HL-60/S4 treated with retinoic acid at 250 ng/mL for 4 days and 3 days (cell line): ENCODE measurements around the gene DDX52.
"Not testable (repeated sequence)": the region's sequence is repeated elsewhere in the genome, so short reads cannot be mapped to it uniquely, and the experiment has no call there.

Source experiments
- in situ Hi-C: fragments of 300-500 bp; cut with MboI; formaldehyde crosslinking; loops from 2 replicates; pipeline ENCODE4 v1.7.0; 2022; ENCODE audit warnings: low sequenced_read_pairs

DDX52 gene, protein sequence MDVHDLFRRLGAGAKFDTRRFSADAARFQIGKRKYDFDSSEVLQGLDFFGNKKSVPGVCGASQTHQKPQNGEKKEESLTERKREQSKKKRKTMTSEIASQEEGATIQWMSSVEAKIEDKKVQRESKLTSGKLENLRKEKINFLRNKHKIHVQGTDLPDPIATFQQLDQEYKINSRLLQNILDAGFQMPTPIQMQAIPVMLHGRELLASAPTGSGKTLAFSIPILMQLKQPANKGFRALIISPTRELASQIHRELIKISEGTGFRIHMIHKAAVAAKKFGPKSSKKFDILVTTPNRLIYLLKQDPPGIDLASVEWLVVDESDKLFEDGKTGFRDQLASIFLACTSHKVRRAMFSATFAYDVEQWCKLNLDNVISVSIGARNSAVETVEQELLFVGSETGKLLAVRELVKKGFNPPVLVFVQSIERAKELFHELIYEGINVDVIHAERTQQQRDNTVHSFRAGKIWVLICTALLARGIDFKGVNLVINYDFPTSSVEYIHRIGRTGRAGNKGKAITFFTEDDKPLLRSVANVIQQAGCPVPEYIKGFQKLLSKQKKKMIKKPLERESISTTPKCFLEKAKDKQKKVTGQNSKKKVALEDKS

DNA sequence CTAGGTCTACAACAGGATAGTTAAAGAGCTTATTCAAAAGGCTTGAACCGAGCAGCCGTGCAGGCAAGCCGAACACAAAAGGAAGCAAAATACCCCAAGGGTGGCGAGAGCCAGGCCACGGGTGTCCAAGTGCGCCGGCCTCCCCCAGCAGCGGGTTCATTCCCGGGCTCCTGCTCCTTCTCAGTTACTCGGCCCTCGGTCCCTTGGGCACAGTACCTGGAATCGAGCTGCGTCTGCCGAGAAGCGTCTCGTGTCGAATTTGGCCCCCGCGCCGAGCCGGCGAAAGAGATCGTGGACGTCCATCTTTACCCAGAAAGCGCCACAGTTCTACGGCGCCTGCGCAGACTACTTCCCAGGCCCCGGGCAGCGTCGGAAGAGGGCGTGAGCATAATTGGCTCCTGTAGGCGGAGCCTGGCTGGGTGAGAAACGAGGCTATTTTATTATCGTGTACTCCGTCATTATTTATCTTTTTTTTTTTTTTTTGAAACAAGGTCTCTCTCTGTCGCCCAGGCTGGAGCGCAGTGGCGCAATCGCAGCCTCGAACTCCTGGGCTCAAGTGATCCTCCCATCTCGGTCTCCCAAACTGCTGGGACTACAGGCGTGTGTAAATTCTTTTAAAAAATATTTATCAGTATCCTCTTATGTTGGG, at the start of gene DDX52:
Gene DDX52, minus strand, starts transcription at position 329 of the 649 bp plus-strand sequence. Its CDS starts 26 bp downstream, at position 303.
- in situ Hi-C loops: no loop called here

GRCh38 chr17:37691807-37692206, 48.6 kb upstream of the DDX52 start:
- in situ Hi-C loops: loop anchor here (10.0 kb wide), 1 partner anchor 113 kb away; no protein-coding TSS in a partner anchor

DNA sequence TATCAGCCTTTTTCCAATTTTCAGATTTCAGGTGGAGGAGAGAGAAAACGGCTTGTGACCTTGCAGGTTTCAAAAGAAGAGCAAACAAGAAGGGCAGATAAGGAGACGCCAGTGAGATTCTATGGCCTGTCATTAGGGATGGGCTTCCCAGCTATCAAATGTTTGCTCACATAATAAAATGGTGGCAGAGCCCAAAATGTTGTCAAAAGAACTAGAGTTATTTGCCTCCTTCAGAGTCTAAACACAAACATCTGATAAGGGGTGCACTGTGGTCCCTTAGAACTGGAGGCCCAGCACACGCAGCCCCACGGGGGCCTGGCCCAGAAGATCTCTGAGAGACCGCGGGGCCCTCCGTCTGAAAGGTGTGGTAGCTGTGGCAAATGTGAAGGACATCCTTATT, 46.1 kb upstream of the DDX52 start:
- in situ Hi-C loops: no loop called here

DNA sequence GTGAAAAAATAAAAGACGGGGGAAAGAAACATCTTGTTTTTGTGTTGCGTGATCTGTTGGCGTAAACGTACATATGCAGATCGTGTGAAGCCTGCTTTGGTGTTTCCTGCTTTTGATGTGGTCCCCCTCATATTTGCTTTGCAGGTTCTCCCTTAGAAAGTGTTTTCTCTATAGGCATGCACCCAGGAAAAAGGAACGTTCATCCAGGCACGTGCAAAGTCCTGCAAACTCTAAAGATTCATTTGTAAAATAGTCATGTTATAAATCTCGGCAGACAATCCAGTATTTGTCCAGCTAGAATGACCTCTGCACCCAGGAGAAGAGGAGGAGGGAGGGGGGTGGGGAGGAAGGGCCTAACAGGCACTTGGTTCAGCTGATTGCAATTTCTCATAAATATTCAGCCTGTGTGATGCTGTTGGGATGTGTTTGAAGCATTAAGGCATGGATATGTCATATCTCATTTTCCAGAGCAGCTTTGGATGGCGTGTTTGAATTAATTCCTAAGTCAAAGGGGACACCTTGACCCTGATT, 40.3 kb upstream of the DDX52 start:
- in situ Hi-C loops: no loop called here

- in situ Hi-C loops: no loop called here
Observed at GRCh38 chr17:37682007-37682406, 38.8 kb upstream of the DDX52 start.

GRCh38 chr17:37679995-37680394, 36.7 kb upstream of the DDX52 start:
- in situ Hi-C loops: not testable (repeated sequence)

DNA sequence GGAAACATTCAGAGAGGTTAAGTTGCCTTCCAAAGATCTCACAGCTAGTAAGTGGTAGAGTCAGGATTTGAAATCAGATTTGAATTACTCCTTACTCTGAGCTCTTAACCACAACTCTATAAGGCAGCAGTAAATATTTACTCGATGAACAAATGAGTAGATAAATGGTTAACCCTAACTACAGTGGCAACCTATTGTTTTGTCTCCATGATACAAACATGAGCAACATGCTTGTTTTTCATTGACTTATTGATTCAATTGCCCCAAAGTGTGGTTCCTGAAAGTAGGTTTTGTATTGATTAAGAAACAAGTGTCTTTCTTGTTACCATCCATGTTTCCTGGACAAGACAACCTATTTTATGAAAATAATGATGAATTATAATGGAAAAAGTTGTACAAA, 34.8 kb upstream of the DDX52 start:
- in situ Hi-C loops: no loop called here

GRCh38 chr17:37677021-37677420, 33.8 kb upstream of the DDX52 start:
- in situ Hi-C loops: no loop called here

DNA sequence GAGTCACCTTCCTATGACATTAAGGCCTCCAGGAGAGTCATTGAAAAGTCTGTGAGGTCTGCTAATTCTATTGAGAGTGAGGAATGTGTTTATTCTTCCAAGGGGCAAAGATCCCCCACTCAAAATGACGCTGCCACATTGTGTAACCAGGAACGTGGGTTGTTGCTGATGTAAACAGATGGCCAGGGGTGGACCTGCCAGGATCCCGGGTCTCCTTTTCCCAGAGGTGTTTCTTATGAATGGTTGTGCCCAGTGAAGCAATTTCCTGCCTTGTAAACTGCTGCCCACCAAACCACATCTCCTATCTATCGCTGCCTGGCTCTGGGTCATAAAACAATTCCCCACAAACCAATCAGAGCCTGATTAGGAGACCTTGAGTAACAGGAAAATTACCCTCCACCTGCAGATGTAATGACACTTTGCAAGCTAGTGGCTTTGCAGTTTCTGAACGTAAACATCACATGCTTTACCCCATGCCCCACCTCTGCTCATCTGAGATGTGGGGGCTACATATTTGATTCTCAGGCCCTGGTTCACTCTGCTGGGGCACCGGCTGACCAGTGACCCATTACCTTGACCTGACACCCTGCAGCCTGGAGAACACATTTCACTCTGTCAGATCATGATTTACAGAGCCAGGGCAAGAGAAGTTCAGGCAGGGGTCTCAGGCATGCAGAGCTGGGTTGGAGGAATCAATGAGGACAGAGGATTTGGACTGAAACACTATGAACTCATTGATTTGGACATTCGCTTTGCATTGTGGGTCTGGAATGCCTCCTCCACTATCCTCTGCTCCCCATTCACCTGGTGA, 33.1 kb upstream of the DDX52 start:
- in situ Hi-C loops: no loop called here

DNA sequence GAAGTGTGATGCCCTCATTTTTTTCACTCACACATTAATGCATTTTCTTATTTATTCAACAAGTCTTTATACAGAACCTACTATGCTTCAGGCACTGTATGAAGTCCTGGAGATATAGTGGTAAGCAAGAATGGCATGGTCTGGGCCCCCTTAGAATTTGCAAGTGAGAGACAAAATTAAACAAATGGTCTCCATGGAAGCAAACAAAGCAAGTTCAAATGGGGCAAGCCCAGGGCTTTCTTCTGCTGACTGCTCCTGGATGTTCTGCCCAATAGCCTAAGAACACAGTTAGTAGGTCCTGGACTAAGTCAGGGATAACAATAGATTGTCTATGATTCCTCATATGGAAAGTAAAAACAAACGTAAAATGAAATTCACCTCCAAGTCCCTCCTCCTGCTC, 31.3 kb upstream of the DDX52 start:
- in situ Hi-C loops: no loop called here

- in situ Hi-C loops: no loop called here
Observed at GRCh38 chr17:37673386-37673785, 30.1 kb upstream of the DDX52 start.

GRCh38 chr17:37672548-37673078, 29.4 kb upstream of the DDX52 start:
- in situ Hi-C loops: no loop called here

DNA sequence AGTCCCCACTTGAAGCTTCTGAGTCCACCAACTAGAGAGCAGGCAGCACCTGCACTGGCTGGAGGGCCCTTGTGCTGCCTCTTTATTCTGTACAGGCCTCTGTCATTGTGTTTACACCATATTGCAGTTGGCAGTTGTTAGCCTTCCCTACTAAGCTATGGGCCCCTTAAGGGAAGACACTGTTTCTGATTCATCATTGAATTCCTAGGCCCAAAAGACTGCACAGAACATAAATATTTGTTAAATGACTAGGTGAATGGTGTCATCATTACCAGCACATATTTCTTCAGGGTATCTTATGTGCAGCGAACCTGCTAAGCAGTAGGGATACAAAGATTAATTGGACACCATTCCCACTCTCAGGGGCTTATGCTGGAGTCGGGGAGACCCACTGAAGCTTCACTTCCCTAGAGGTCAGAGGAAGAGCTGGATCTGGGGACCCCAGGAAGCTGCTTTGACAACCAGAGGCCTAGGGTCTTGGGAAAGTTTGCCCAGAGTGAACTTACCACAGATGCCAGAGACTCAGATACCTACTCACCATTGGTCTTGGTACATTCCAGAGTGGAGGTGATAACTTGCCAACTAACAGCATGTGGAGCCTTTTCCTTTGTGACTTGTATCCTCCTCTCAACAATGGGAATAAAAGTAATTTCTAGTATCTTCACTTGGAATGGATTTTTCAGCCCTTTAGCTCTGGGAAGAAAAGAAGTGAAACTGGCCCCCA, 28.7 kb upstream of the DDX52 start:
- in situ Hi-C loops: no loop called here

DNA sequence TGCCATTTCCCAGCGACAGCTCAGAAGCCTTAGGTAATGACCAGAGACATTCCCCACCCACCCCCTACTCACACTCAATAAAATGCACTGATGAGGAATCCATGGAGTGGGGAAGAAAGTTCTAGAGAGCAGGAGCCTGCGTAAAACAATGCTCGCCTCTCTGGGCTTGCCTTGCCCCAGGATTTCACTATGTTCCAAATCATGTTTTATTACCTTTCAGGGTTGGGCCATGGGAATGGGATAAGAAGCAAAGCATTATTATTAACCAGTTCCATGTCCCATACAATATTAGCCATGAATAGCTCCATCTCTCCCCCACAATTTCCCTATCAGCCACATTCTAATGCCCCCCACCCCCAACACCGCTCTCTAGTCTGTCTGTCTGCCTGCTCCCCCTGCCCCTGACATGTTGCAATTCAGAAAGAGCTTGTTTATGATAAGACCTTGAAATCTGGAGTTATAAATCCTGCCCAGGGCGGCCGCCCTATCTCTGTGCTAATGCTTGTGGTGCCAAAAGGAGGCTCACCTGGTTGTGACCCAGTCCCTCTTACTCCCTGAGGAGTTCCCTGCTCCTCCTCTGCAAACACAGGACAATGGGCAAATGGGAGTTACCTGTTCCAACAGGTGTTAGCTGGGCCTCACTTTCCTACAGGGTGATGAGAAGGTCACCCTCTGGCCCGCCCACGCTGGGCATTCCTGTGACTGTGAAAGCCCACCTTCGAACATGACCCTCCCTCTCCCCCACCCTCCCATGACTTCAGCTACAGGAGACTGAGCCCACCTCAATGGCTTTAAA, 28.0 kb upstream of the DDX52 start:
- in situ Hi-C loops: no loop called here

DNA sequence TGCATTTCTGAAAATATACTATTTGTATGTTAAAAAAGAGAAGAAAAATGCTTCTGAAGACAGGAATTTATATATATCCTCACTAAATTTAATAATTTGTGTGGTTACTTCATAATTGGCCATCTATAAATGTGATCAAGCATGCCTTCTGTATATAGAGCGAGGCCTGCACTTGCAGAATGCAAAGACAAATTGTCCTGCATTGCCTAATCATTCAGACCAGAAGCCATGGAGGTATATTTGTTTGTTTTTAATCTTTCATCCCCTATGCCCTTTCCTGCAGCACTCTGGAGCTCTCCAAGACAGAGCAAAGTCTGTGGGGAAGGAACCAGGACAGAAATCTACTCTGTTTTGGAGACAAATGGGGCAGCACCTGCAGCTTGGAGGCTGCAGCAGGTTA, 23.8 kb upstream of the DDX52 start:
- in situ Hi-C loops: no loop called here

DNA sequence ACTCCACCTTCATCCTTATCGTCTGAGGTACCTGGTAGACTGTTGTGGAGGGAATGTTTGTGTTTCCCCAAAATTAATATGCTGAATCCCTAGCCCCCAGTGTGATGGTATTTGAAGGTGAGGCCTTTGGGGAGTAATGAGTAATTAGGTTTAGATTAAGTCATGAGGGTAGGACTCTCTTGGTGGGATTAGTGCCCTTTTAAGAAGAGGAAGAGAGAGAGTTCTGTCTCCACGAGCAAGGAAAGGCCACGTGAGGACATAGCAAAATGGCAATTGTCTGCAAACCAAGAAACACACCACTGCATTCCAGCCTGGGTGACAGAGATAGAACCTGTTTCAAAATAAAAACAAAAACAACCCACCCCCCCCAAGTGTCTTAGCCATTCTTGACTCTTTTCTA, 21.0 kb upstream of the DDX52 start:
- in situ Hi-C loops: no loop called here

- in situ Hi-C loops: no loop called here
Observed at GRCh38 chr17:37662353-37662752, 19.1 kb upstream of the DDX52 start.

DNA sequence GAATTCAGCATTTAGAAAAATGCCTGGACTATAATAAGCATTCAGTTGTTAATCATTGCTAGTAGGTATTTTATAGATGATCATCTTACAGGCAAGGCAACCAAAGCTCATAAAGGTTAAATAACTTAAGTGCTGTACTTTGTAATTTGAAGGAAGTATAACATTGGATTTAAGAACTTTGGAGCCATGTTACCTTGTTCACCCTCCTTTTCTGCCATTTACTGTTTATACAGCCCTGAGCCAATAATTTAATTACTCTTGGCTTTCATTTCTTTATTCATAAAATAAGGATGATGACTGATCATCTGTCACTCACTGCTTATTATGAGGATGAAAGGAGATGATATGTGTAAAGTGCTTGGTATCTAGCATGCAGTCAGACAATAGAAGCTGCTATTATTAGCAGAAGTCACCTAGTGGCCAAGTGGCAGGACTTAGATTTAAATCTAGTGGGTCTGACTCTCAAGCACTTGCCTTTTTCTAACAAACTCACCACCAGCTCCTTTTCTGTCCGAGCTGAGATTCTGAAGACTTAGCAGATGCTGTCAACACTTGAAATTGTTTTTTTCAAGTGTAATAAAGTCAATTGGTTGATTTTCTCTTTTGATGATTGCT, 18.3 kb upstream of the DDX52 start:
- in situ Hi-C loops: no loop called here

DNA sequence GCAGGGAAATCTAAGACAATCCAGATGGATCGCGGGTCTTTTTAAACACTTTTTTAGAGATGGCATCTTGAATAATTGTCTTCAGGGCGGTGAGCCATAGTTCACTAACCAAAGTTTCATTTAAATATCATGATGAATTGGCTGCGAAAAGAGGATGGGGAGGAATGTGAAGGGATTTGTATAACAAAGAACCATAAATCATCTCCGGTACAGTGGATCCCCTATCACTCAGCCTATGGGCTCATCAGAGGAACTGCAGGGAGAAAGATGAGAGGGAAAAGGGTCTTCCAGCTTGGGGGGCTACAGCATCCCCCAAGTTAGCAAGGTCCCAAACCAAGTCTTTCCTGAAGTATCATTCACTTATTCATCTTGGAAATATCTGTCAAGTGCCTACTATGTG, 16.7 kb upstream of the DDX52 start:
- in situ Hi-C loops: no loop called here
